Cerebellar cortex (tissue), 1 donor: ENCODE results near the gene REEP5.
"Not testable (repeated sequence)": the region's sequence is repeated elsewhere in the genome, so short reads cannot be mapped to it uniquely, and the experiment has no call there.

Experiments
- DNase-seq: peaks from one replicate; pipeline ENCODE4 v3.0.0-alpha.2; 2015; ENCODE audit warnings: low spot score

The REEP5 gene

DNA sequence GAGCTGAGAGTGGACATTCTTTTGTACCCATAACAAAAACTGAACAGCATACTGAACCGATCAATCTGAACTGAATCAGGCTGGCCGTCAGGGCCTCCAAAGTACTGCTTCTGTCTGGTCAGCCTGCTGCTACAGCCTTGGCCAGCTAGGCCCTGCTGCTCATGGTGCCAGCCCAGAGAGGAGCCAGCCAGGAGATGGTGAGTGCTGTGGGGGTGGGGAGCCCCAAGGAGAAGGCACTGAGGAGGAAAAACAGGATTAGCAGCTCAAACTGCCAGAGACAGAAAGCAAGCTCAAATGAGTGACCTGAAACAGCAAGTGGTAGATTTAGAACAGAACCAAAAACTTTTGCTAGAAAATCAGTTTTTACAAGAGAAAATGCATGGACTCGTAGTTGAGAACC lies 37.0 kb downstream of the REEP5 start:
- DNase-seq, result peak; percentile 85

- no peak for DNase-seq
Measured at GRCh38 chr5:112883192-112883591, 38.8 kb downstream of the REEP5 start.

DNA sequence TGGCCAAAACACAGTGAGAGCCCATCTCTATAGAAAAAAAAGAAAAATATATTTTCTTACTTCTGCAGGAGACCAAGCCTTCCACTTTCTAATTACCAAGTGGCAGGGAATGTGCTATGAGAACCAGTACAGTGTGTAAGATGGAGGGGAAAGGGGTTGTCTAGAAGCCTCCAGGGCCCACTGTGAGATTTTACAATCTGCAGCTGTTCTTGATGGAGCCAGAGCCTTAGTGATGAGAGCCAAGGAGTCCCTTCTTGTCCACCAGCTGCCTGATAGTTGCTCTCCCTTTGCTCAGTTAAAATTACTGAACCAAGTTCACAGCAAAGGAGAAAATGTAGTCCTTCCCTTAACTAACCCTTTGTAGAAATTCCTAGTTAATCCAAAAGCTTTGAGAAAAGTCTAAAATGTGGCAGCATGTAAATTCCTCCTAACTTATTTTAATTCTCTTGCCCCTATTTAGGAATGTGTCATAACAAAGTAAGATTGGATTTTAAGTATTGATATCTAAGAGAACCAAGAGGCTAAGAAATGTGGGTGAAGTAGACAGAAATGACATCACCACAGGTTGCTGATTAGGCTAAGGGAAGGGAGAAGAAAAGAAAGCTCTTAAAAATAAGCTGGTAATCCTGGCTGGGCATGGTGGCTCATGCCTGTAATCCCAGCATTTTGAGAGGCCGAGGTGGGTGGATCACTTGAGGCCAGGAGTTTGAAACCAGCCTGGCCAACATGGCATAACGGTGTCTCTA lies 41.6 kb downstream of the REEP5 start:
- no peak for DNase-seq

GRCh38 chr5:112878760-112879159 lies 43.3 kb downstream of the REEP5 start:
- no peak for DNase-seq

DNA sequence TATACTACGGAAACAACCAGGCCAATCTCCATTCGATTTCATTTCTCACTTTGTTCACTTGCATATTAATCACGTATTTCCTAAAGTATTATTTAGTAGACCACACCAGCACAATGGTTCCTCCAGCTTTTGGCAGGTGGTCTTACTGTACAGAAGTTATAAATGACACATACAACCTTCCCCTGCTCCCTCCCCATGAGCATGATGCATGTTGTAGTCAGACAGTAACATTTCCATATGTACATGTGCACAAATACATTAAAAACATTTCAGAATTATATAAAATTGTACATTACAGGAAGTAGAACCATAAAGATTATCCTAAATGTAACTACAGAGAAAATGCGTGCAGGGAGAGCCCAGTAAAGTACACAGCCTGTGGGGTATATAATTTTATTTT lies 43.9 kb downstream of the REEP5 start:
- DNase-seq, result no peak

DNA sequence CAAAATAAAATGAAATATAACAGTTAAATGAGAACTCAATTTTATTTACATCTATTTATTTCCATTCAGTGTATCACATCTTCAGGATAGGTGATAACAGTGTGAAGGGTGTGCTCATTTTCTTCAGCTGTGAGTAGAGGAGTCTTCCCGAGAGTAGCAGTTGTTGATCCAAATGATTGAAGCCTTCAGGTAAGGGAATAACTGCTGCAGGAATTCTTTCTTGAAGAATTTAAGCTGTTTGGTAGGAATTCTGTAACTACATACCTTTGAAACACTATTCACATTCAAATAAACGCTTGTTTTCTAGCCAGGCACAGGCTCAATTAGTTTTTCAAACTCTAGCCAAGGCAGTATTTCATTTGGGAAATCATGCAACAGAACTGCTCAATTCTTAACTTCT lies 45.7 kb downstream of the REEP5 start:
- DNase-seq, result no peak

DNA sequence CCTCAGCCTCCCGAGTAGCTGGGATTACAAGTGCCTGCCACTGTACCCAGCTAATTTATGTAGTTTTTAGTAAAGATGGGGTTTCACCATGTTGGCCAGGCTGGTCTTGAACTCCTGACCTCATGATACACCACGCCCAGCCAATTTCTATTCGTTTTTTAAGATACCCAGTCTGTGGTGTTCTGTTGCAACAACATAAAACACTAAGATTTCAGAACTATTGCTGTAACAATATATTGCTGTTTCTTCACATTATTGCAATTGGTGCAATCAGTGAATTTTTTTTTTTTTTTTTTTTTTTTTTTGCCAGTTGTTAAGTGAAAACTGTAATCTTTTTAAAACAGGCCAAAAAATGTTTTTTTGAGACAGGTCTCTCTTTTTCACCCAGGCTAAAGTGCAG lies 51.1 kb downstream of the REEP5 start:
- no peak for DNase-seq

DNA sequence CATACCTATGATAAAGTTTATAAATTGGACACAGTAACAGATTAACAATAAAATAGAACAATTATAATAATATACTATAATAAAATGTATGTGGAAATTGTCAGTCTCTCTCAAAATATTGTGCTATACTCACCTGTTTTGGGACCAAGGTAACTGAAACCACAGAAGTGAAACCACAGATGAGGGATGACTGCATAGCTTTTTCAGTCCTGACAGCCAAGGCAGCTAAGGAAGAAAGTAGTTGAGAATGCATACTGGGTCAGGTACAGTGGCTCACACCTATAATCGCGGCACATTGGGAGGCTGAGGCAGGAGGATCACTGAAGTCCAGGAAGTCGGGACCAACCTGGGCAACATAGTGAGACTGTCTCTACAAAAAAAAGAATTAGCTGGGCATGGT lies 52.1 kb downstream of the REEP5 start:
- DNase-seq, result no peak

DNA sequence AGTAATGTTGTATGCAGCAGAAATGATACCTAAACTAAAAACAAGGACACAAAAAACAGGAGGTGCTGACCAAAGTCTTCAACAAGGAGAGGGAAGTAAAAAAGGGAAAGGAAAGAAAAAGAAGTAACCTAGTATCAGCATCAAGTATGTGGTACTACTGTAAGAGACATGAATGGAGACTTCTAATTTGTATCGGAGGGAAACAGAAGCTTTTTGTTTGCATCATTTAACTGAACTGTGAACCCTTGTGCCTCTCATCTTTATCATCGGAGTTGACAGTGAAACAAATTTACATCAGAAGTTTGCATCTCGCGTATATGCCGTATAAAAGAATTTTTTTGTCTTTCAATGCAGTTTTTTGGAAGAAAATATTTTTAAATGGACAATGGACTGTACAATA lies 54.6 kb downstream of the REEP5 start:
- no peak for DNase-seq

DNA sequence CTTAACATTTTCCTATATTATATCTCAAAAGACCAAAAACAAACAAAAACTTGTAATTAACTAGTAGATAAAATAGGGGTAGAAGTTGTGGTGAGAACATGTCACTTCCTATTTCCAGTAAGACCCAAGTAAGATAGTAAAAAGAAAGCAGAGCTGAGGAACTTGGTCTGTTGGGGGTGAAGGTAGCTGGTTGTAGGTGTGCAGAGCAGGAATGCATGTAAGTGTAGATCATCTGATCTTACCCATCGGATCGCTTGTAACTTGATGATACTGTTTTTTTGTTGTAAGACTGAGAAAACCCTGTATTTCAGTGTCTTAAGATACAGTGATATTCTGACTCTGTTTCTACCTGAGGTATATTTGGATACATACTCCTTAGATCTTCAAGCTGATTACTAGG lies 55.3 kb downstream of the REEP5 start:
- no peak for DNase-seq

- DNase-seq, result no peak
Measured at GRCh38 chr5:112865128-112865527, 56.9 kb downstream of the REEP5 start.

- DNase-seq, result no peak
Measured at GRCh38 chr5:112863549-112863948, 58.5 kb downstream of the REEP5 start.

- no peak for DNase-seq
Measured at GRCh38 chr5:112862085-112862484, 59.9 kb downstream of the REEP5 start.

- DNase-seq, result no peak
Measured at GRCh38 chr5:112861638-112861985, 60.4 kb downstream of the REEP5 start.

DNA sequence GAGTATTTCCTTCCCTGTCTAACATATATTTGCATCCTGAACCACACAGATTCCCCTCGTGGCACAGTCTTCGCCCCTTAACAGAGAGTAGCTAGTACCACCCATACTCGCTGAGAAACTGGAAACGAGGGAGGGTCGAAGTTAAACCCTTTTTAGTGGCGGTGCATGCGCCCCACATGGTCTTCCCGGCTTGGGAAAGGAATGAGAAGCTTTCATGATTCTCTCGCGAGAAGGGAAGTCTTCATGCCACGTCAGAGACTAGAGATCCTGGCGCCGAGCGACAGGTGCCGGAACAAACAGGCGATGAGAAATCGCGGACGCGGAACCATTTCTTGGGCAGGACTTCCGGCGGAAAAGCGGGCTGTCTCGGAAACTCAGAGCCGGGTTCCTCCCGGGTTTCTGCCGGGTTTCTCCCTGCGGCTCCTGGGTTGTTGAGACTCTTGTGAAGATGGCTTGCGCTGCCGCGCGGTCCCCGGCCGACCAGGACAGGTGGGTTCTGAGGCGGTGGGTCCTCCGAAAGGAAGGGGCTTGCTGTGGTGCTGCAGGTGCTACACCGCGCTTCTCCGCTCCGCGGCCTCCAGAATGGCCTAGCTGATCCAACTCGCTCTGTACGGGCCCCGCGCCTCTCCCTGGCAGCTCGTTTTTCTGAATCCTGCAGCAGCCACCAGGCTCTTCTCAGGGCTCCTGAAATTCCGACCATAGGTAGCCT lies 60.9 kb downstream of the REEP5 start, which contains the start of gene SRP19:
TSS of gene SRP19 (plus strand) at position 359 of the 709 bp plus-strand sequence. CDS start at position 449, 90 bp downstream.
- peak; percentile 98 for DNase-seq

GRCh38 chr5:112860571-112860928 lies 61.5 kb downstream of the REEP5 start:
- not testable (repeated sequence) for DNase-seq

- no peak for DNase-seq
Measured at GRCh38 chr5:112857866-112858265, 64.2 kb downstream of the REEP5 start.

DNA sequence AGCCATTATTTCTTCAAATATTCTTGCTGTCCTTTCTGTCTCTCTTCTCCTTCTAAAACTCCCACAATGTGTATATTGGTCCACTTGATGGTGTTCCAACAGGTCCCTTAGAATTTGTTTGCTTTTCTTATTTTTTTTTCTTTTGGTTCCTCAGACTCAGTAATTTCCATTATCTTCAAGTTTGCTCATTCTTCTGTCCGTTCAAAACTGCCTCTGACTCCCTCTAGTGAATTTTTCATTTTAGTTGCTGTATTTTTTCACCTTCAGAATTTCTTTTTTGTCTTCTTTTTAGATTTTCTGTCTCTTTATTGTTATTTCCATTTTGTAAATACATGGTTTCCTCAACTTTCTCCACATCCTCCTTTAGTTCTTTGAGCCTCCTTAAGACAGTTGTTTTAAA lies 67.4 kb downstream of the REEP5 start:
- no peak for DNase-seq

GRCh38 chr5:112849912-112850311 lies 72.1 kb downstream of the REEP5 start:
- no peak for DNase-seq

- peak; percentile 74 for DNase-seq
Measured at GRCh38 chr5:112848116-112848811, 73.8 kb downstream of the REEP5 start.

GRCh38 chr5:112847306-112847705 lies 74.7 kb downstream of the REEP5 start:
- DNase-seq, result no peak

- DNase-seq, result no peak
Measured at GRCh38 chr5:112846556-112846955, 75.5 kb downstream of the REEP5 start.

DNA sequence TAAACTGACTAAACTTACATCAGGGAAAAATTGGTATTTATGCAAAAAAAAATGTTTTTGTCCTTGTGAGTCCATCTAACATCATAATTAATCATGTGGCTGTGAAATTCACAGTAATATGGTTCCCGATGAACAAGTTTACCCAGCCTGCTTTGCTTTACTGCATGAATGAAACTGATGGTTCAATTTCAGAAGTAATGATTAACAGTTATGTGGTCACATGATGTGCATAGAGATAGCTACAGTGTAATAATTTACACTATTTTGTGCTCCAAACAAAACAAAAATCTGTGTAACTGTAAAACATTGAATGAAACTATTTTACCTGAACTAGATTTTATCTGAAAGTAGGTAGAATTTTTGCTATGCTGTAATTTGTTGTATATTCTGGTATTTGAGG lies 77.5 kb downstream of the REEP5 start:
- no peak for DNase-seq
